ENCODE measurements around the gene STT3B. TPM values are rescaled to one million over a fixed set of nuclear protein-coding genes. Genes with fewer than 3 reads are reported as not detected.

STT3B gene
- total and polyA plus RNA-seq, 2 of the 13 experiments (the other 11 are each of a cell fraction or from before 2014, with no cell fraction given), result 85.0 to 205 TPM

DNA sequence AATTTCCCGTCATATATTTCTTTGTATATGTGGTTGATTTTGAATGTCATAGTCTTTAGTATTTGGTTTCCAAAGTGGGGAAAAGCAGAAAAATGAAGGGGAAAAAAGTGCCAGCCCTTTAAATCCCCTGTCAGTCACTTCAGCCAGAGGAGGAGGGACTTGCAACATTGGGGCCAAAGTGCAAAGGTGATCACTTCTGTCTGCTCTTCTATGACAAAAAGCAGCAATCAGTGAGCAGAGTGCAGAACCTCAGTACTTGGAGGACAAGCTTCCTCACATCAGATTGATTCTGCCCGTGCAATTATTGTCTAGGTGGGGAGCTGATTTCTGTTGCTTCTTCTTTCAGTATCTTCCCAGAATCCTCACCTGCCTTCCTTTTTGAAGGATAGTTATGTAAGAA lies 60.0 kb downstream of the STT3B start:
- peak overlapping the region; percentile 8 for H3K4me2 ChIP-seq (ENCODE audit: low read depth, low read length)
- H2AFZ ChIP-seq (ENCODE audit: low read length), result no peak overlapping the region
- peak; percentile 95 for ATAC-seq
- WGBS (ENCODE audit: low lambda C conversion rate), result 46% methylated on average over 2 of the region's 2 CpGs
- no peak overlapping the region for H3K4me3 ChIP-seq (replicated peaks in 1 of 3; ENCODE audit: insufficient read depth in 1 of 3, low read depth in 2 of 3, low read length in 3 of 3)
- peaks cover 17% of the 10 kb centered on the region for H3K9me3 ChIP-seq (ENCODE audit: low read length)
- H3K79me2 ChIP-seq (ENCODE audit: insufficient read depth, low read length), result peaks cover 78% of the 10 kb centered on the region
- ChIA-PET POLR2A (interaction anchor here (0.6 kb wide), 1 partner anchor 61 kb away, joined by 3 read pairs; no protein-coding TSS in a partner anchor), CTCF (ENCODE audit: low intra/inter-chr PET ratio, low total read pairs) (no interaction called here)
- H3K4me1 ChIP-seq (ENCODE audit: insufficient read depth, low read length), result peaks cover 29% of the 10 kb centered on the region
- DNase-seq (ENCODE audit: low spot score), result peak; percentile 84
- H3K9ac ChIP-seq (ENCODE audit: insufficient read depth, low read depth, low read length), result no peak overlapping the region
- BruUV-seq (replicated peaks), result no TSS peak
- no peaks in the 10 kb centered on the region for H3K27me3 ChIP-seq (ENCODE audit: control insufficient read depth in 1 of 2, insufficient read depth in 2 of 2, low read length in 2 of 2)
- in situ Hi-C loops (cut with HindIII; ENCODE audit: extremely low pct_ligation_motif_present, low pct_unique_long_range_greater_than_20kb), result no loop called here
- FAIRE-seq, result peak; percentile 57
- intact Hi-C loops (cut with micrococcal nuclease; ENCODE audit: unreplicated experiment), result no loop called here
- H4K20me1 ChIP-seq (ENCODE audit: insufficient read depth, low read length), result peaks cover 12% of the 10 kb centered on the region; the same call in 1 of the 2 replicates
- peaks cover 5 to 30% of the 10 kb centered on the region in 2 experiments for H3K36me3 ChIP-seq (replicated peaks in 1 of 2; ENCODE audit: control insufficient read depth in 1 of 2, insufficient read depth in 2 of 2, low read length in 2 of 2)
- peak overlapping the region; percentile 34 for H3K27ac ChIP-seq (ENCODE audit: extremely low read length, insufficient read depth, low read length)
- TF ChIP-seq SIX1 (CRISPR knock-in tag; IDR thresholded peaks at IDR 0.05; ENCODE audit: borderline replicate concordance) (peak; percentile 45; the same call in 1 of the 2 replicates), ZNF331 (CRISPR knock-in tag; IDR thresholded peaks at IDR 0.05) (peak; percentile 38; the same call in 1 of the 2 replicates), PRMT3 (CRISPR knock-in tag; IDR thresholded peaks at IDR 0.05; ENCODE audit: borderline replicate concordance, low read depth) (no peak), SALL1 (CRISPR knock-in tag; IDR thresholded peaks at IDR 0.05) (peak; percentile 76), GLI4 (CRISPR knock-in tag; IDR thresholded peaks at IDR 0.05; ENCODE audit: borderline replicate concordance) (no peak), ZNF556 (CRISPR knock-in tag; IDR thresholded peaks at IDR 0.05; ENCODE audit: borderline replicate concordance) (no peak), ZSCAN31 (CRISPR knock-in tag; IDR thresholded peaks at IDR 0.05; ENCODE audit: low read depth) (no peak), TEAD3 (CRISPR knock-in tag; optimal IDR thresholded peaks at IDR 0.05; ENCODE audit: borderline replicate concordance) (no peak), RBFOX2 (IDR thresholded peaks at IDR 0.05; ENCODE audit: low read depth, low read length) (no peak), ZNF781 (CRISPR knock-in tag; IDR thresholded peaks at IDR 0.05; ENCODE audit: borderline replicate concordance, not compliant biosample characterization) (no peak), SMAD3 (CRISPR knock-in tag; IDR thresholded peaks at IDR 0.05) (0 out of 2 replicates have a peak, but pooled peaks have one; percentile 22), PITX1 (CRISPR knock-in tag; IDR thresholded peaks at IDR 0.05) (peak; percentile 66; the same call in 1 of the 2 replicates)
- TF ChIP-seq, protein P1, sequence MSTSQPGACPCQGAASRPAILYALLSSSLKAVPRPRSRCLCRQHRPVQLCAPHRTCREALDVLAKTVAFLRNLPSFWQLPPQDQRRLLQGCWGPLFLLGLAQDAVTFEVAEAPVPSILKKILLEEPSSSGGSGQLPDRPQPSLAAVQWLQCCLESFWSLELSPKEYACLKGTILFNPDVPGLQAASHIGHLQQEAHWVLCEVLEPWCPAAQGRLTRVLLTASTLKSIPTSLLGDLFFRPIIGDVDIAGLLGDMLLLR (CRISPR knock-in tag; IDR thresholded peaks at IDR 0.05), result no peak
- TF ChIP-seq, protein P2, sequence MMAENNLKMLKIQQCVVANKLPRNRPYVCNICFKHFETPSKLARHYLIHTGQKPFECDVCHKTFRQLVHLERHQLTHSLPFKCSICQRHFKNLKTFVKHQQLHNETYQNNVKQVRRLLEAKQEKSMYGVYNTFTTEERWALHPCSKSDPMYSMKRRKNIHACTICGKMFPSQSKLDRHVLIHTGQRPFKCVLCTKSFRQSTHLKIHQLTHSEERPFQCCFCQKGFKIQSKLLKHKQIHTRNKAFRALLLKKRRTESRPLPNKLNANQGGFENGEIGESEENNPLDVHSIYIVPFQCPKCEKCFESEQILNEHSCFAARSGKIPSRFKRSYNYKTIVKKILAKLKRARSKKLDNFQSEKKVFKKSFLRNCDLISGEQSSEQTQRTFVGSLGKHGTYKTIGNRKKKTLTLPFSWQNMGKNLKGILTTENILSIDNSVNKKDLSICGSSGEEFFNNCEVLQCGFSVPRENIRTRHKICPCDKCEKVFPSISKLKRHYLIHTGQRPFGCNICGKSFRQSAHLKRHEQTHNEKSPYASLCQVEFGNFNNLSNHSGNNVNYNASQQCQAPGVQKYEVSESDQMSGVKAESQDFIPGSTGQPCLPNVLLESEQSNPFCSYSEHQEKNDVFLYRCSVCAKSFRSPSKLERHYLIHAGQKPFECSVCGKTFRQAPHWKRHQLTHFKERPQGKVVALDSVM (CRISPR knock-in tag; IDR thresholded peaks at IDR 0.05), result no peak
- TF ChIP-seq, protein P3, sequence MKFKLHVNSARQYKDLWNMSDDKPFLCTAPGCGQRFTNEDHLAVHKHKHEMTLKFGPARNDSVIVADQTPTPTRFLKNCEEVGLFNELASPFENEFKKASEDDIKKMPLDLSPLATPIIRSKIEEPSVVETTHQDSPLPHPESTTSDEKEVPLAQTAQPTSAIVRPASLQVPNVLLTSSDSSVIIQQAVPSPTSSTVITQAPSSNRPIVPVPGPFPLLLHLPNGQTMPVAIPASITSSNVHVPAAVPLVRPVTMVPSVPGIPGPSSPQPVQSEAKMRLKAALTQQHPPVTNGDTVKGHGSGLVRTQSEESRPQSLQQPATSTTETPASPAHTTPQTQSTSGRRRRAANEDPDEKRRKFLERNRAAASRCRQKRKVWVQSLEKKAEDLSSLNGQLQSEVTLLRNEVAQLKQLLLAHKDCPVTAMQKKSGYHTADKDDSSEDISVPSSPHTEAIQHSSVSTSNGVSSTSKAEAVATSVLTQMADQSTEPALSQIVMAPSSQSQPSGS (CRISPR knock-in tag; IDR thresholded peaks at IDR 0.05), result peak; percentile 63; the same call in 1 of the 2 replicates
- TF ChIP-seq, protein P4, sequence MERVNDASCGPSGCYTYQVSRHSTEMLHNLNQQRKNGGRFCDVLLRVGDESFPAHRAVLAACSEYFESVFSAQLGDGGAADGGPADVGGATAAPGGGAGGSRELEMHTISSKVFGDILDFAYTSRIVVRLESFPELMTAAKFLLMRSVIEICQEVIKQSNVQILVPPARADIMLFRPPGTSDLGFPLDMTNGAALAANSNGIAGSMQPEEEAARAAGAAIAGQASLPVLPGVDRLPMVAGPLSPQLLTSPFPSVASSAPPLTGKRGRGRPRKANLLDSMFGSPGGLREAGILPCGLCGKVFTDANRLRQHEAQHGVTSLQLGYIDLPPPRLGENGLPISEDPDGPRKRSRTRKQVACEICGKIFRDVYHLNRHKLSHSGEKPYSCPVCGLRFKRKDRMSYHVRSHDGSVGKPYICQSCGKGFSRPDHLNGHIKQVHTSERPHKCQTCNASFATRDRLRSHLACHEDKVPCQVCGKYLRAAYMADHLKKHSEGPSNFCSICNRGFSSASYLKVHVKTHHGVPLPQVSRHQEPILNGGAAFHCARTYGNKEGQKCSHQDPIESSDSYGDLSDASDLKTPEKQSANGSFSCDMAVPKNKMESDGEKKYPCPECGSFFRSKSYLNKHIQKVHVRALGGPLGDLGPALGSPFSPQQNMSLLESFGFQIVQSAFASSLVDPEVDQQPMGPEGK (CRISPR knock-in tag; IDR thresholded peaks at IDR 0.05), result no peak
- TF ChIP-seq, protein P5, sequence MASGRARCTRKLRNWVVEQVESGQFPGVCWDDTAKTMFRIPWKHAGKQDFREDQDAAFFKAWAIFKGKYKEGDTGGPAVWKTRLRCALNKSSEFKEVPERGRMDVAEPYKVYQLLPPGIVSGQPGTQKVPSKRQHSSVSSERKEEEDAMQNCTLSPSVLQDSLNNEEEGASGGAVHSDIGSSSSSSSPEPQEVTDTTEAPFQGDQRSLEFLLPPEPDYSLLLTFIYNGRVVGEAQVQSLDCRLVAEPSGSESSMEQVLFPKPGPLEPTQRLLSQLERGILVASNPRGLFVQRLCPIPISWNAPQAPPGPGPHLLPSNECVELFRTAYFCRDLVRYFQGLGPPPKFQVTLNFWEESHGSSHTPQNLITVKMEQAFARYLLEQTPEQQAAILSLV (CRISPR knock-in tag; IDR thresholded peaks at IDR 0.05; ENCODE audit: borderline replicate concordance), result no peak
